ENCODE measurements around the gene TSNAX.

TSNAX gene

GRCh38 chr1:231528172-231529029, at the start of gene TSNAX:
TSNAX (plus strand) TSS chr1:231528669; CDS start chr1:231528811, 142 bp downstream.
- Histone ChIP-seq H3K4me1 (ENCODE audit: insufficient read depth, low read length, poor library complexity, severe bottlenecking) (peaks cover 28% of the 10 kb centered on the region), H3K4me2 (ENCODE audit: low read depth, low read length, poor library complexity, severe bottlenecking) (peak within 1 kb of the TSS; percentile 85), H3K27me3 (ENCODE audit: insufficient read depth, low read length, poor library complexity, severe bottlenecking) (no peaks in the 10 kb centered on the region), H4K20me1 (ENCODE audit: insufficient read depth, low read length, poor library complexity, severe bottlenecking) (peaks cover 30% of the 10 kb centered on the region), H3F3A (ENCODE audit: low read depth) (peaks cover 6% of the 10 kb centered on the region), H3K9me3 (ENCODE audit: insufficient read depth, low read depth, low read length) (no peaks in the 10 kb centered on the region), H3K79me2 (ENCODE audit: insufficient read depth, low read length) (peaks cover 45% of the 10 kb centered on the region), H3K36me3 (ENCODE audit: insufficient read depth, low read length) (no peaks in the 10 kb centered on the region), H3K4me3 (ENCODE audit: low read length, poor library complexity, severe bottlenecking) (peak within 1 kb of the TSS; percentile 99), H3K9ac (ENCODE audit: low read depth, low read length, poor library complexity, severe bottlenecking) (peak within 1 kb of the TSS; percentile 98), H2AFZ (ENCODE audit: low read length) (peak within 1 kb of the TSS; percentile 97), H3K9me2 (replicated peaks; ENCODE audit: low read depth, low read length) (no peaks in the 10 kb centered on the region)
- TF ChIP-seq EZH2phosphoT487 (IDR thresholded peaks at IDR 0.05; ENCODE audit: borderline replicate concordance): no peak
- no peak for TF ChIP-seq CTCF (conservative IDR thresholded peaks at IDR 0.05; ENCODE audit: low read length)

- Histone ChIP-seq H3K9ac (ENCODE audit: low read depth, low read length, poor library complexity, severe bottlenecking) (no peak overlapping the region), H3K4me1 (ENCODE audit: insufficient read depth, low read length, poor library complexity, severe bottlenecking) (no peaks in the 10 kb centered on the region), H3K79me2 (ENCODE audit: insufficient read depth, low read length) (no peaks in the 10 kb centered on the region), H3K36me3 (ENCODE audit: insufficient read depth, low read length) (no peaks in the 10 kb centered on the region), H3K9me3 (ENCODE audit: insufficient read depth, low read depth, low read length) (no peaks in the 10 kb centered on the region), H3K9me2 (replicated peaks; ENCODE audit: low read depth, low read length) (no peaks in the 10 kb centered on the region), H3K4me3 (ENCODE audit: low read length, poor library complexity, severe bottlenecking) (no peak overlapping the region), H3F3A (ENCODE audit: low read depth) (no peaks in the 10 kb centered on the region), H3K4me2 (ENCODE audit: low read depth, low read length, poor library complexity, severe bottlenecking) (no peak overlapping the region), H3K27me3 (ENCODE audit: insufficient read depth, low read length, poor library complexity, severe bottlenecking) (peaks cover 15% of the 10 kb centered on the region), H2AFZ (ENCODE audit: low read length) (no peak overlapping the region), H4K20me1 (ENCODE audit: insufficient read depth, low read length, poor library complexity, severe bottlenecking) (no peaks in the 10 kb centered on the region)
- TF ChIP-seq EZH2phosphoT487 (IDR thresholded peaks at IDR 0.05; ENCODE audit: borderline replicate concordance) (no peak), CTCF (conservative IDR thresholded peaks at IDR 0.05; ENCODE audit: low read length) (no peak)
Observed at GRCh38 chr1:231478811-231479210, 49.7 kb upstream of the TSNAX start.

GRCh38 chr1:231480008-231480407, 48.5 kb upstream of the TSNAX start:
- H2AFZ ChIP-seq (ENCODE audit: low read length): no peak overlapping the region
- H3K9me3 ChIP-seq (ENCODE audit: insufficient read depth, low read depth, low read length): no peaks in the 10 kb centered on the region
- no peaks in the 10 kb centered on the region for H3K9me2 ChIP-seq (replicated peaks; ENCODE audit: low read depth, low read length)
- no peaks in the 10 kb centered on the region for H4K20me1 ChIP-seq (ENCODE audit: insufficient read depth, low read length, poor library complexity, severe bottlenecking)
- no peaks in the 10 kb centered on the region for H3K79me2 ChIP-seq (ENCODE audit: insufficient read depth, low read length)
- H3K4me3 ChIP-seq (ENCODE audit: low read length, poor library complexity, severe bottlenecking): no peak overlapping the region
- no peak overlapping the region for H3K4me2 ChIP-seq (ENCODE audit: low read depth, low read length, poor library complexity, severe bottlenecking)
- H3F3A ChIP-seq (ENCODE audit: low read depth): no peaks in the 10 kb centered on the region
- TF ChIP-seq EZH2phosphoT487 (IDR thresholded peaks at IDR 0.05; ENCODE audit: borderline replicate concordance): no peak
- H3K27me3 ChIP-seq (ENCODE audit: insufficient read depth, low read length, poor library complexity, severe bottlenecking): peaks cover 9% of the 10 kb centered on the region
- H3K36me3 ChIP-seq (ENCODE audit: insufficient read depth, low read length): no peaks in the 10 kb centered on the region
- no peaks in the 10 kb centered on the region for H3K4me1 ChIP-seq (ENCODE audit: insufficient read depth, low read length, poor library complexity, severe bottlenecking)
- no peak overlapping the region for H3K9ac ChIP-seq (ENCODE audit: low read depth, low read length, poor library complexity, severe bottlenecking)
